ENCODE measurements around the gene SNX25.

SNX25 gene

GRCh38 chr4:185209031-185209851 lies at the start of gene SNX25:
Gene SNX25 (plus strand): TSS chr4:185209598. CDS start chr4:185209827, 229 bp downstream.
- TF ChIP-seq CEBPB (IDR thresholded peaks at IDR 0.05) (no peak), REST (IDR thresholded peaks at IDR 0.05; ENCODE audit: low read depth) (no peak), TEAD4 (IDR thresholded peaks at IDR 0.05) (peak; percentile 32), EP300 (IDR thresholded peaks at IDR 0.05; ENCODE audit: borderline replicate concordance) (peak; percentile 60; the same call in 1 of the 2 replicates), YY1 (IDR thresholded peaks at IDR 0.05; ENCODE audit: low read depth) (no peak), FOXM1 (IDR thresholded peaks at IDR 0.05; ENCODE audit: borderline replicate concordance, low read depth) (no peak), NFIC (IDR thresholded peaks at IDR 0.05) (no peak), TCF12 (IDR thresholded peaks at IDR 0.05; ENCODE audit: low read depth) (peak; percentile 68; the same call in 1 of the 2 replicates), MAX (IDR thresholded peaks at IDR 0.05) (peak; percentile 86), ZBTB7A (IDR thresholded peaks at IDR 0.05; ENCODE audit: low read depth) (no peak; the same call in 1 of the 2 replicates), RAD21 (IDR thresholded peaks at IDR 0.05; ENCODE audit: low read depth) (0 out of 2 replicates have a peak, but pooled peaks have one; percentile 4), CREB1 (IDR thresholded peaks at IDR 0.05; ENCODE audit: low read depth) (no peak), TAF1 (IDR thresholded peaks at IDR 0.05; ENCODE audit: low read depth) (peak; percentile 43; the same call in 1 of the 2 replicates), EGR1 (IDR thresholded peaks at IDR 0.05) (peak; percentile 72)
- TF ChIP-seq, protein P1, sequence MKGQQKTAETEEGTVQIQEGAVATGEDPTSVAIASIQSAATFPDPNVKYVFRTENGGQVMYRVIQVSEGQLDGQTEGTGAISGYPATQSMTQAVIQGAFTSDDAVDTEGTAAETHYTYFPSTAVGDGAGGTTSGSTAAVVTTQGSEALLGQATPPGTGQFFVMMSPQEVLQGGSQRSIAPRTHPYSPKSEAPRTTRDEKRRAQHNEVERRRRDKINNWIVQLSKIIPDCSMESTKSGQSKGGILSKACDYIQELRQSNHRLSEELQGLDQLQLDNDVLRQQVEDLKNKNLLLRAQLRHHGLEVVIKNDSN (IDR thresholded peaks at IDR 0.05): no peak

GRCh38 chr4:185165605-185166063 lies 43.8 kb upstream of the SNX25 start:
- TF ChIP-seq RAD21 (IDR thresholded peaks at IDR 0.05; ENCODE audit: low read depth): no peak
- TF ChIP-seq TCF12 (IDR thresholded peaks at IDR 0.05; ENCODE audit: low read depth): no peak
- no peak for TF ChIP-seq TEAD4 (IDR thresholded peaks at IDR 0.05)

DNA sequence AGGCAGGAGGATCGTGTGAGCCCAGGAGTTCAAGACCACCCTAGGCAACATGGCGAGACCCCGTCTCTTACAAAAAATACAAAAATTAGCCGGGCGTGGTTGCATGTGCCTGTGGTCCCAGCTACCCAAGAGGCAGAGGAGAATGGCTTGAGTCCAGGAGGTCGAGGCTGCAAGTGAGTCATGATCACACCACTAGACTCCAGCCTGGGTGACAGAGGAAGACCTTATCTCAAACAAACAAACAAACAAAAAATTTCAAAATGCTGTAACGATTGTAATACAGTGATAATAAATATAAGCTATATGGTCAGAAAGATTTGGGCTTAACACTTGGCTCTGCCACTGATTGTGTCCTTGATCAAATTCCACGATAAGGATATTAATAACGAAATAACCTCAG lies 42.2 kb upstream of the SNX25 start:
- TF ChIP-seq RAD21 (IDR thresholded peaks at IDR 0.05; ENCODE audit: low read depth) (no peak), MAX (IDR thresholded peaks at IDR 0.05) (no peak)

GRCh38 chr4:185171373-185172071 lies 37.9 kb upstream of the SNX25 start:
- TF ChIP-seq TAF1 (IDR thresholded peaks at IDR 0.05; ENCODE audit: low read depth): no peak
- TF ChIP-seq RAD21 (IDR thresholded peaks at IDR 0.05; ENCODE audit: low read depth): no peak
- TF ChIP-seq TEAD4 (IDR thresholded peaks at IDR 0.05): no peak

- TF ChIP-seq, protein P1 (IDR thresholded peaks at IDR 0.05): no peak
- TF ChIP-seq ZBTB7A (IDR thresholded peaks at IDR 0.05; ENCODE audit: low read depth) (no peak), YY1 (IDR thresholded peaks at IDR 0.05; ENCODE audit: low read depth) (no peak), EP300 (IDR thresholded peaks at IDR 0.05; ENCODE audit: borderline replicate concordance) (no peak), EGR1 (IDR thresholded peaks at IDR 0.05) (no peak), RAD21 (IDR thresholded peaks at IDR 0.05; ENCODE audit: low read depth) (no peak), CREB1 (IDR thresholded peaks at IDR 0.05; ENCODE audit: low read depth) (no peak), NFIC (IDR thresholded peaks at IDR 0.05) (no peak), MAX (IDR thresholded peaks at IDR 0.05) (no peak)
These were observed 29.9 kb upstream of the SNX25 start for GRCh38 chr4:185179488-185179887.

DNA sequence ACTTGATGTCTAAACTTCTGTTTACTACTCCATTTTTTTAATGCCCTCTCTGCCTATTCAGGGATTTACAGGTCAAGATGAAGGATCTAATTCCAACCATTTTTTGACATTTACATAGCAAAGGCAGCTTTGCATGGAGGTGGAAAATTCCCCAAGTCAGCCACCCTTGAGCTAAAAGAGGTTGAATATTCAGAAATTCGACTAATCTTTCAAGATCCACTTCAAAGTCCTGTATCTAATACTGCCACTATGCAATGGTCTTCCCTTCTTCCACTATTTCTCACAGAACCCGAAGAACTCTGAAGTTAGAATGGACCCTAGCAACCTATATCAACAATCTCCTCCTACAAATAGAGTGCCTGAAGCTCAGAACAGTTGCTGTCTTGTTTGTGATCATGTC lies 27.2 kb upstream of the SNX25 start:
- TF ChIP-seq EGR1 (IDR thresholded peaks at IDR 0.05) (no peak), TEAD4 (IDR thresholded peaks at IDR 0.05) (no peak), CREB1 (IDR thresholded peaks at IDR 0.05; ENCODE audit: low read depth) (no peak), TAF1 (IDR thresholded peaks at IDR 0.05; ENCODE audit: low read depth) (no peak), MAX (IDR thresholded peaks at IDR 0.05) (no peak), REST (IDR thresholded peaks at IDR 0.05; ENCODE audit: low read depth) (no peak), TCF12 (IDR thresholded peaks at IDR 0.05; ENCODE audit: low read depth) (no peak), EP300 (IDR thresholded peaks at IDR 0.05; ENCODE audit: borderline replicate concordance) (no peak), YY1 (IDR thresholded peaks at IDR 0.05; ENCODE audit: low read depth) (no peak), FOXM1 (IDR thresholded peaks at IDR 0.05; ENCODE audit: borderline replicate concordance, low read depth) (no peak), CEBPB (IDR thresholded peaks at IDR 0.05) (no peak)
- TF ChIP-seq, protein P1 (IDR thresholded peaks at IDR 0.05): no peak

Data from Ishikawa (cell line).